GDM1 (cell line): Measurements from ENCODE around the gene NEK1.
"Not testable (repeated sequence)": the region's sequence is repeated elsewhere in the genome, so short reads cannot be mapped to it uniquely, and the experiment has no call there.

Source experiments
- DNase-seq: peaks from one replicate; lab custom pipeline; 2025; lab: John Stamatoyannopoulos, UW

NEK1 gene

DNA sequence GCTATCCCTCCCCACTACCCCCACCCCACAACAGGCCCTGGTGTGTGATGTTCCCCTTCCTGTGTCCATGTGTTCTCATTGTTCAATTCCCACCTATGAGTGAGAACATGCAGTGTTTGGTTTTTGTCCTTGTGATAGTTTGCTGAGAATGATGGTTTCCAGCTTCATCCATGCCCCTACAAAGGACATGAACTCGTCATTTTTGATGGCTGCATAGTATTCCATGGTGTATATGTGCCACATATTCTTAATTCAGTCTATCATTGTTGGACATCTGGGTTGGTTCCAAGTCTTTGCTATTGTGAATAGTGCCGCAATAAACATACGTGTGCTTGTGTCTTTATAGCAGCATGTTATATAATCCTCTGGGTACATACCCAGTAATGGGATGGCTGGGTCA lies 118.1 kb downstream of the NEK1 start:
- DNase-seq: not testable (repeated sequence)

DNA sequence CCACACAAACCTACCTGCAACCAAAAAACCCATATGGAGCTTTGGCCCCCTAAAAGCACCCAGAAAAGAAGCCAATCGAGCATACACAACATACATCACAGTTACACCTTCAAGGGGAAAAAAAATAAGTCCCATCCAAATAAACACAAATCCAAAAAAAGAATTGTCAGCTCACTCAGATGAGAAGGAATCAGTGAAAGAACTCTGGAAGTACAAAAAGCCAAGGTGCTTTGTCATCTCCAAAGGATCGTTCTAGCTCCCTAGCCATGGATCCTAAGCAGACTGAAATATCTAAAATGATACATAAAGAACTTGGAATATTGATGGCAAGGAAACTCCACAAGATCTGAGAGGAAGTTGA lies 119.2 kb downstream of the NEK1 start:
- no peak for DNase-seq

DNA sequence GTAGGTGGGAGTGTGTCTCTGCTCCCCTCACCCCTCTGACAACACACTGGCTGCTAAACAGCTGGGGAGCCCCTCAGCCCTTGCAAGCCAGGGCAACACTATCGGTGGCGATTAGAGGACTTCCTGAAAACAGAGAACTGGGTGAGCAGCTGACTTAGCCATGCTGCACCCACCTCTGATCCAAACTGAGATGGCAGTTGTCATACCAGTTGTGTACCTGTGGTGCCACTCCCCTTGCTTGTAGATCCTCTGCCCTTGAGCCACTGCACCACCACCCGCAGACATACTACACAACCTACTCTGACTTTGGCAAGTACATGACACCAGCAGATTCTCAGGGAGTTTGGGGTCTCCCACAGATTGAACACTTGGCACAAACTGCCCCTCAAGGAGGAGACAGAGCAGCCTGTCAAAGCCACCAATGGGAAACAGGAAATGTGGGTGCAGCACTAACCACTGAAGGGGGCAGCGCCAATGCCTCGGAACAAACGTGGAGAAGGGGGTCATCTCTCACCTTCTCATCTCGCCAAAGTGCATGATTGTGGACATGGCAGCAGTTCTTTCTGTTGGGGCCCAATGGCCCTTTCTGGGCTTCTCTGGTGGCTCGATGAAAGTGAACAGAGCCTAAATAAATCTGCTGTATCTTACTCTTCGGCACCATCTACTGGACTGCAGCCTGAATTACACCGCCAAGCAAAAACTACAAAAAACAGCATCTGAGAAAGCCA lies 119.8 kb downstream of the NEK1 start:
- no peak for DNase-seq

- no peak for DNase-seq
These were observed 121.2 kb downstream of the NEK1 start for GRCh38 chr4:169491211-169491610.

DNA sequence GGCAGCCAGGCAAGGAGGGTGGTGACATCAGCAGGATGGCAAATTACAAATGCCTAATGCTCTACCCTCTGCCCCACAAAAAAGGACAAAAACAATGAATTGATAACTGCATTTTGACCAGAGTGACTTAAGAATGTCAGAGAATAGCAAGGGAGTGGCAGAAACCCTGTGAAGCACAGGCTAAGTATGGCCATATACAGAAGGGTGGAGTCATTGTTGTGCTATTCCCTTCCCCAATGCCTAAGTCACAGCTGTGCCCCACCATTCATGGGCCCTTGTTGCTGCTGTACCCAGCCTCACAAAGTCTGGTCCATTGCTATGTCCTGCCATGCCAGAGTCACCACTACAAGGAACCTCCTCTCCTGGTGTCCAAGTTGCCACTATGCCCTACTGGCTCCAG lies 123.1 kb downstream of the NEK1 start:
- no peak for DNase-seq

- peak; percentile 26 for DNase-seq
These were observed 126.3 kb downstream of the NEK1 start for GRCh38 chr4:169485791-169486742.

DNA sequence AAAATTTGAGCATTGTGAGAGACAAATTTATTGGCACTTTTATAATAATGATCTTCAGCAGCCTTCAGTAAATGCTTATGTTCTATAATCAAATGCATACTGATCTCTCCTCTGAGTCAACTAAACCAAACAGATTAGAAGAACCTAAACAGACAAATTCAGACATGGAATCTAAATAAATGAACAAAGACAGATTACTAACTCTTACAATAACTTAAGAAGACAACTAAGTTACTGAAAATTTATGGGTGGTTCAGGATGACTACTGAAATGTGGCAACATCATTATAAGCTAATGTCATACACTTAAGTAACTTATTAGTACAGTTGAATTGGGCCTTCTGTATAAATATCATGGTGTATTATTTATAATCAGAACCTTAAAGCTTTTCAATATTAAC lies 127.3 kb downstream of the NEK1 start:
- no peak for DNase-seq

DNA sequence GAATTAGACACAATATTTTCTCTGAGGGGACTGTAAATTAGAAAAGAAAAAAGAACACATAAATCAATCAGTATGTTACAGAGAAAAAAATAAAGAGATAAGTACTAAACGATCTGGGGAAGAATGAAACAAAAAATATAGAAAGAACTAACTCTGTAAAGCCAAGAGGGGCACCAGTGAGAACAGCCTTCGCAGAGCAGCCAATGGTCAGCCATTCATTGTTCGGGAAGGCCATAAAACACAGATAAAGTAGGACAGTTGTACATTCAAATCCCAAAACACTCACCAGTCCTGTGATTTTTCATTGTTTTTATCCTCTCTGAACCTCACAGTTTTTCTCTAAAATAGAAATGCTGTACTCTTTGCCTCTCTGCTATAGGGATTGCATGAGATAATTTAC lies 127.9 kb downstream of the NEK1 start:
- no peak for DNase-seq

GRCh38 chr4:169464080-169464479 lies 148.3 kb downstream of the NEK1 start:
- no peak for DNase-seq

GRCh38 chr4:169460081-169460480 lies 152.3 kb downstream of the NEK1 start:
- no peak for DNase-seq

- no peak for DNase-seq
These were observed 153.8 kb downstream of the NEK1 start for GRCh38 chr4:169458575-169458974.

- not testable (repeated sequence) for DNase-seq
These were observed 159.7 kb downstream of the NEK1 start for GRCh38 chr4:169452644-169453043.

DNA sequence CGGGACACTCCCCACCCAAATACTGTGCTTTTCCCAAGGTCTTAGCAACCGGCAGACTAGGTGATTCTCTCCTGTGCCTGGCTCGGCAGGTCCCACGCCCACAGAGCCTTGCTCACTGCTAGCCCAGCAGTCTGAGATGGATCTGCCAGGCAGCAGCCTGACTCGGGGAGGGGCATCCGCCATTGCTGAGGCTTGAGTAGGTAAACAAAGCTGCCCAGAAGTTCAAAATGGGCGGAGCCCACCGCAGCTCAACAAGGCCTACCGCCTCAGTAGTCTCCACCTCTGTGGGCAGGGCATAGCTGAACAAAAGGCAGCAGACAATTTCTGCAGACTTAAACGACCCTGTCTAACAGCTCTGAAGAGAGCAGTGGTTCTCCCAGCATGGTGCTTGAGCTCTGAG lies 163.4 kb downstream of the NEK1 start:
- DNase-seq: not testable (repeated sequence)

GRCh38 chr4:169446824-169447223 lies 165.6 kb downstream of the NEK1 start:
- DNase-seq: no peak

DNA sequence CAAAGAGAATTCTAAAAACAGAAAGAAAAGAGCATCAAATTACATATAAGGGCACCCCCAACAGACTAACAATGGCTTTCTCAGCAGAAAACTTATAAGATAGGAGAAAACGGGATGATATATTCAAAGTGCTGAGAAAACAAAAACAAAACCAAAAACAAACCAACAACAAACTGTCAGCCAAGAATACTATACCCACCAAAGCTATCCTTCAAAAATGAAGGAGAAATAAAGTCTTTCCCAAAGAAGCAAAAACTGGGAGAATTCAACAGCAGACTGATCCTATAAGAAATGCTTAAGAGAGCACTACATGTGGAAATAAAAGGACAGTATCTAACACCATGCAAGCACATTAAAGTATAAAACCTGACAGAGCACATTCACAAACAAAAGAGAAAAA lies 168.6 kb downstream of the NEK1 start:
- no peak for DNase-seq

DNA sequence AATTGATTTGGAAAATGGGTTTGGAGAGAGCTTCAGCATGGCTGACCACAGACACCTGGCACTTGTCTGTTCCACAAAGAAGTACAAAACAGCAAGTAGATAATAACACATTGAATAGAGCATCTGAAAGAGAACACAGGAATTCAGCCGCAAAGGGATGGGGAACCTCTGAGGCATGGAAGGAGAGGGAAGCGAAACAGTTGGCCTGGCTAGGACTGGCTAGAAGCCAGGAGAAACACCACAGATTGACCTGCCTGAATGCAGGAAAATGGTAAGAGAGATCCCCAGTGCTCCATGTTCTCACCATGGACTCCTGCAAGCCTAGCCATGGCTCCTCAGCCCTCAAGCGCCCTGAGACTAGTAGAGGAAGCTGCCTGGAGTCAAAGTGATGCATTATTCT lies 171.9 kb downstream of the NEK1 start:
- no peak for DNase-seq

- no peak for DNase-seq
These were observed 173.1 kb downstream of the NEK1 start for GRCh38 chr4:169439244-169439643.

- no peak for DNase-seq
These were observed 174.3 kb downstream of the NEK1 start for GRCh38 chr4:169438057-169438480.

- DNase-seq: no peak
These were observed 174.9 kb downstream of the NEK1 start for GRCh38 chr4:169437299-169438047.

DNA sequence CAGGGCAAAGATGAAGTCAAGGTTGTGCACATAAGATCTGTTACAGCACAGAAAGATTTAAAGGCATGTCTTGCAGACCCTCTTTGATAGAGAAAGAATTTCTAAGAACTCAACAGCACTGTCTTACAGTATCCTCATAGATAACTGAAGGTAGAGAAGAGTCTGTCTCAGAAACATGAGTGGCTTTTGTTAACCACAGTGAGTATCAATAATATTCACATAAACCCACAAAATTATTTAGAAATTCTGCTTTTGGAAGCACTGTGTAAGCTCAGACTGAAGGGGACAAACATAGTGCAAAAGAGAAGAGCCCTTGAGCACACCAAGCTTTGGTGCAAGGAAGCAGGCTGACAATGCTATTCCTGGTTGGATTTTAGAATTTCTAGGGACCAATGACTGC lies 175.6 kb downstream of the NEK1 start:
- DNase-seq: no peak

DNA sequence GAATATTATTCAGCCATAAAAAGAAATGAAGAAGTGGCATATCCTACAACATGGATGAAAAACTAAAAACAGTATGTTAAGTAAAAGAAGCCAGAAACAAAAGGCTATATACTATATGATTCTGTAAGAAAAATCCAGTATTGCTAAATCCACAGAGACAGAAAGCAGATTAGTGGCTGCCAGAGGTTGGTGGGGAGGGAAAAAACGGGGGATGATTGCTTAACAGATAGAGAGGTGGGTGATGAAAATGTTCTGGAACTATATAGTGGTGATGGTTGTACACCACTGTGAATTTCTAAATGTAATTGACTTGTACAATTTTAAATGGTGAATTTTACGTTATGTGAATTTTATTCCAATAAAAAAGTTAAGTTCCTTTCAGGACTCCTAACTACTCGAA lies 184.0 kb downstream of the NEK1 start:
- no peak for DNase-seq

GRCh38 chr4:169427727-169428126 lies 184.7 kb downstream of the NEK1 start:
- DNase-seq: not testable (repeated sequence)

GRCh38 chr4:169420291-169420690 lies 192.1 kb downstream of the NEK1 start:
- DNase-seq: no peak
